ENCODE data around the gene DHRS7B. TPM values are rescaled to one million over a fixed set of nuclear protein-coding genes. Genes with fewer than 3 reads are reported as not detected.

The DHRS7B gene
- total RNA-seq, 1 donor from 2014 or later: 19.1 TPM

DNA sequence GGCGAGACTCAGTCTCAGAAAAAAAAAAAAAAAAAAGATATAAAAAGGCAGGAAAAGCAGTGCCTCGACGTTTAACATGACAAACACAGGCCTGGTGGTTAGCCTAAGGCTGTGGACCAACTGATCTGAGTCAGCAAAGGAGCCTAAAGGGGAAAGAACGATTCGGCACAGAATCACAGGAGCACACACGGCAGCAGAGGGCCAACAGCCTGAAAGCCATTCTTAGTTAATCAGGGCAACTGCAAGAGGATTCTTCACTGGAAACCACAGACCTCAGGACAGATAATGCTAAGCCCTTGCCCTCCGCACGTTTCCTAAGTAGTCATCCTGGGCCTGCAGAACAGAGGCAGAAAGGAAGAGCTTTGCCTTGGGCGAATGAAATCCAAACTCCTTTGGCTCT, 72.5 kb downstream of the DHRS7B start:
- TF ChIP-seq, protein P1, sequence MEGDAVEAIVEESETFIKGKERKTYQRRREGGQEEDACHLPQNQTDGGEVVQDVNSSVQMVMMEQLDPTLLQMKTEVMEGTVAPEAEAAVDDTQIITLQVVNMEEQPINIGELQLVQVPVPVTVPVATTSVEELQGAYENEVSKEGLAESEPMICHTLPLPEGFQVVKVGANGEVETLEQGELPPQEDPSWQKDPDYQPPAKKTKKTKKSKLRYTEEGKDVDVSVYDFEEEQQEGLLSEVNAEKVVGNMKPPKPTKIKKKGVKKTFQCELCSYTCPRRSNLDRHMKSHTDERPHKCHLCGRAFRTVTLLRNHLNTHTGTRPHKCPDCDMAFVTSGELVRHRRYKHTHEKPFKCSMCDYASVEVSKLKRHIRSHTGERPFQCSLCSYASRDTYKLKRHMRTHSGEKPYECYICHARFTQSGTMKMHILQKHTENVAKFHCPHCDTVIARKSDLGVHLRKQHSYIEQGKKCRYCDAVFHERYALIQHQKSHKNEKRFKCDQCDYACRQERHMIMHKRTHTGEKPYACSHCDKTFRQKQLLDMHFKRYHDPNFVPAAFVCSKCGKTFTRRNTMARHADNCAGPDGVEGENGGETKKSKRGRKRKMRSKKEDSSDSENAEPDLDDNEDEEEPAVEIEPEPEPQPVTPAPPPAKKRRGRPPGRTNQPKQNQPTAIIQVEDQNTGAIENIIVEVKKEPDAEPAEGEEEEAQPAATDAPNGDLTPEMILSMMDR (conservative IDR thresholded peaks at IDR 0.05; ENCODE audit: low read depth, low read length): no peak
- DNase-seq (ENCODE audit: low read depth): no peak
- no peak overlapping the region for H3K4me3 ChIP-seq (ENCODE audit: low read depth, low read length)

DNA sequence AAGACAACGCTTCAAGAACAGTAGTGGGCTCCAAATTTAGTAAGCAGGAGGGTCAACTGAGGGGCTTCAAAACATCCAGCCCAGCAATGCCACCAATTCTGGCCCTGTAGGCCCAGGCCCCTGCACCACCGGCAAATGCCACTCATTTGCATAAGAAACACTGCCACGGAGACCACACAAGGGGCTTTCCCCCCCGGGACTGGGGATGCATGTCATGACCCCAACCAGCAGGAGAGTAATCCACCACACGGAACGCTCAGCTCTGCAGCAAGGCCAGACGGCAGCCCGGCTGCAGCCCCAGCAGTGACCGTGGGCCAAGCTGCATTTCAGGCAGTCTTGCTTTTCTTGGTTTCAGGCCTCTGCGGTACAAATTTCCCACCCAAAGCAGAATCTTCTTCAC, 73.1 kb downstream of the DHRS7B start:
- TF ChIP-seq, protein P1 (conservative IDR thresholded peaks at IDR 0.05; ENCODE audit: low read depth, low read length): no peak
- H3K4me3 ChIP-seq (ENCODE audit: low read depth, low read length): no peak overlapping the region
- DNase-seq (ENCODE audit: low read depth): no peak

DNA sequence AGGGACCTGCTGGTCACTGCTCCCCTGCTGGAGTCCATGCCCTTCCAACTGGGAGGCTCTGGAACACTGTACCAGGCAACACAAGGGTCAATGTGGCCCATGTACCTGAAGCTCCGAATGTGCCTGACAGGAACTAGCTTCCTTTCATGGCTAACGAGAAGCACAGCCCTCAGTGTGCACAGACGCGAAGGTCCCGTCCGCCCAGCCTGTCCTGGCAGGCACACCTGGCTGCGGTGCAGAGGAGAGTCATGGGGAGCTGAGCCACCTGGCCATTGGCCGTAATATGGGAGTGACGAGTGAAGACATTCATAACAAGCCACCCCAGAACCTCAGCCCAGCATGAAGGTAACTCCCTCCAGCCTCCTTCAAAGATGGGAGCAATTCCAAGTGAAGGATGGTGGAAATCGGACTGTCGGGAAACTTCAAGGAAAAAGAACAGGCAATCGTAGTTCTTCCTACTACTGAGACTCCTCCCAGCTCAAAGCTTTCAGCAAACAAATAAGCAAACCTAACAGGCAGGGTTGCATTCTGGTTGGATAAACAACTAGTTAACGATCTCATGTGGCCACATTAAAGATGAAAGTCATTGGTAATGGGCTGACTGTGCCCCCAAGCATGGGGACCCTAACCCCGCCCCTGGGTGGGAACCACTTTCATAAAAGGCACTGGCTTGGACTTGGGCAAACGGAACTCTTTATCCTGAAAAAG, 74.0 kb downstream of the DHRS7B start:
- TF ChIP-seq, protein P1 (conservative IDR thresholded peaks at IDR 0.05; ENCODE audit: low read depth, low read length): no peak
- no peak overlapping the region for H3K4me3 ChIP-seq (ENCODE audit: low read depth, low read length)

DNA sequence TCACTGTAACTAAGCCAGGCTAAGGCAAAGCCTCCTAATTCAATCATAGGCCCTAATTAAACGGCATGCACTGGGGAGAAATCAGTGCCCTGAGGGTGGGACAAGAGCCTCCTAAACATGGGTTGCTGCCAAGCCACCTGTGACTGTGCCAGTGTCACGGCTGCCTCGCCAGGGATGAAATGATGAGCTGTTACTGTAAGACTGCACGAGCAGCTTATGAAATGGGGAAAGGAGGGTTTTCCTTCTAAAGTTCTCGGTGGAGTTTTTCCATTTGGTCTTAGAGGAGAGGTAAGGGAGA, 74.5 kb downstream of the DHRS7B start:
- H3K4me3 ChIP-seq (ENCODE audit: low read depth, low read length): no peak overlapping the region
- DNase-seq (ENCODE audit: low read depth): no peak
- TF ChIP-seq, protein P1 (conservative IDR thresholded peaks at IDR 0.05; ENCODE audit: low read depth, low read length): no peak

More for the DNA sequence above, 74.0 kb downstream of the DHRS7B start:
- DNase-seq (ENCODE audit: low read depth): no peak

DNA sequence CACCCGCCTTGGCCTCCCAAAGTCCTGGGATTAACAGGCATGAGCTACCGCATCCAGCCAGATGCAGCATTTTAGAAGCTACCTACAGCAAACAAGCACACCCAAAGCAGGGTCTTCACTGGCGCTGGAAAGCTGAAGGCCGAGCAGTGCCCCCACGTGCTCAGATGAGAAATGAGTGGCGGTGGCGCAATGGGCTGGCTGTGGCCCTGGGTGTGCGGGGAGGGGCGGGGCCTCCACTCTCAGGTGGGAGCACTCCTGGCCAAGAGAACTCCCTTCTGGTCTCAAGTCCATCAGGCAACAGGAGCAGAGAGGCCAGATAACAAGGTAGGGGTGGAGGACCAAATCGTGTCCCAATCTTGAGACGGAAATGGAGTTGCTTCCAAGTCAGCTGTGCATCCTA, 75.1 kb downstream of the DHRS7B start:
- no peak overlapping the region for H3K4me3 ChIP-seq (ENCODE audit: low read depth, low read length)
- TF ChIP-seq, protein P1 (conservative IDR thresholded peaks at IDR 0.05; ENCODE audit: low read depth, low read length): no peak
- DNase-seq (ENCODE audit: low read depth): no peak

DNA sequence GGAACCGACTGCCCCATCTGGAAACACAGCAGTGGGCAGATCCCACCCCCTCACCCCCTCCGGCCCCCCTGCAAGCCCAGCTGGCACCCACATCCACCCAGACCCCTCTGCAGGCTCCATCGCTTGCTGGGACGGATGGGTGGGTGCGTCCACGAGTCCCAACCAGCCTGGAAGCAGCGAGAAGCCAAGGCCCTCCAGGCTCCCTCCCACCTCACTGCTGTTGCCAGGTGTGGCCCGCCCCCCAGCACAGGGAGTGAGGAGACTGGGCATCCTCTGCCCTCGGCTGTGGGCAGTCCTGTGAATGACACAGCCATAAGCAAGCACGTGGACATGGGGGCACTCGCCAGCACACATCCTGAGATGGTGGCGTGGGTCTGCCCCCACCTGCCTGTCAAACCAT, 75.7 kb downstream of the DHRS7B start:
- H3K4me3 ChIP-seq (ENCODE audit: low read depth, low read length): no peak overlapping the region
- TF ChIP-seq, protein P1 (conservative IDR thresholded peaks at IDR 0.05; ENCODE audit: low read depth, low read length): no peak
- no peak for DNase-seq (ENCODE audit: low read depth)

DNA sequence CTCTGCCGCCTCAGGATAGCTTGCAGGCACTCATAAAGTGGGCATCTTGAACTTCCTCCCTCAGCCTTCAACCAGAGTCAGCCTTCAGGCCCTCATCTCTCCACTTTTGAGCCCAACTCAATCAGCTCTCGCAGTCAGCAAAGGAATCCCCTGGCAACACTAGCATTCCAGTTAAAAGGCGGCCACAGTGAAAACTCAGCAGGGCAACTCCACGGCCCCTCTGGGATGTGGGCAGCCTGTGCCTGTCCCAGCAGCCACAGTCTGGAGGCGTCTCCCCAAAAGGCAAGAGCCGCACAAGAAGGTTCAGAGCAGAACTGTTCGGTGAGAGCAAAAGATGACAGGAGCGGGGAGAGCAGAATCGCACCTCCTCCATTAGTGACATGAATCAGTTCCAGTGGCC, 78.2 kb downstream of the DHRS7B start:
- no peak overlapping the region for H3K4me3 ChIP-seq (ENCODE audit: low read depth, low read length)
- no peak for DNase-seq (ENCODE audit: low read depth)
- TF ChIP-seq, protein P1 (conservative IDR thresholded peaks at IDR 0.05; ENCODE audit: low read depth, low read length): no peak
